H7 (cell line): ENCODE results near the gene HSPA6. TPM values are rescaled to one million over a fixed set of nuclear protein-coding genes. Genes with fewer than 3 reads are reported as not detected.
"Not testable (repeated sequence)": the region's sequence is repeated elsewhere in the genome, so short reads cannot be mapped to it uniquely, and the experiment has no call there.

Source experiments
- DNase-seq: peaks from one replicate; pipeline ENCODE4 v3.0.0; 2012
- H3K27me3 ChIP-seq: 2 replicates; pipeline ENCODE4 v1.6.0; 2011; ENCODE audit warnings: mild to moderate bottlenecking, low read length; ENCODE audit not compliant: control insufficient read depth, insufficient read depth
- H3K36me3 ChIP-seq: replicated peaks from 2 replicates; pipeline ENCODE4 v1.5.1; 2011; ENCODE audit warnings: low read length; ENCODE audit not compliant: control insufficient read depth, insufficient read depth
- H3K4me3 ChIP-seq: 2 replicates; pipeline ENCODE4 v1.5.1; 2011; ENCODE audit warnings: low read depth, mild to moderate bottlenecking, control low read depth, low read length, moderate library complexity; ENCODE audit not compliant: insufficient read depth
- total RNA-seq: library from RNA; depleted of rRNA; stranded (reverse); fragments of >200 nt; shearing (Covaris generic); gene quantifications from 2 replicates; pipeline ENCODE4 v1.2.3, GENCODE V29; 2014

The HSPA6 gene
- total RNA-seq, 1 experiment from 2014 or later, result not detected

- not testable (repeated sequence) for H3K36me3 ChIP-seq, H3K27me3 ChIP-seq, DNase-seq, H3K4me3 ChIP-seq
Measured at GRCh38 chr1:161513448-161513780, 10.9 kb upstream of the HSPA6 start.

- not testable (repeated sequence) for DNase-seq, H3K36me3 ChIP-seq, H3K27me3 ChIP-seq, H3K4me3 ChIP-seq
Measured at GRCh38 chr1:161513953-161514352, 10.4 kb upstream of the HSPA6 start.

- not testable (repeated sequence) for H3K36me3 ChIP-seq
- DNase-seq, result peak; percentile 38
- H3K27me3 ChIP-seq, result peaks cover 36% of the 10 kb centered on the region
- H3K4me3 ChIP-seq, result peak overlapping the region; percentile 77
Measured at GRCh38 chr1:161523041-161523816, 1.1 kb upstream of the HSPA6 start.

- H3K27me3 ChIP-seq, result peaks cover 44% of the 10 kb centered on the region
- DNase-seq, result peak; percentile 51
- H3K36me3 ChIP-seq, result not testable (repeated sequence)
- H3K4me3 ChIP-seq, result peak overlapping the region; percentile 48
Measured at GRCh38 chr1:161524742-161525291, 477 bp downstream of the HSPA6 start.

GRCh38 chr1:161525321-161525720, 981 bp downstream of the HSPA6 start:
- Histone ChIP-seq H3K4me3 (peak overlapping the region; percentile 48), H3K27me3 (peaks cover 44% of the 10 kb centered on the region)
- not testable (repeated sequence) for H3K36me3 ChIP-seq, DNase-seq

GRCh38 chr1:161525918-161526317, 1.6 kb downstream of the HSPA6 start:
- H3K4me3 ChIP-seq, DNase-seq, H3K36me3 ChIP-seq: not testable (repeated sequence)
- peaks cover 44% of the 10 kb centered on the region for H3K27me3 ChIP-seq

GRCh38 chr1:161528550-161528949, 4.2 kb downstream of the HSPA6 start:
- peaks cover 54% of the 10 kb centered on the region for H3K27me3 ChIP-seq
- H3K36me3 ChIP-seq, DNase-seq, H3K4me3 ChIP-seq: not testable (repeated sequence)

- Histone ChIP-seq H3K27me3 (peaks cover 50% of the 10 kb centered on the region), H3K4me3 (peak overlapping the region; percentile 75)
- not testable (repeated sequence) for H3K36me3 ChIP-seq
- DNase-seq, result peak; percentile 35
Measured at GRCh38 chr1:161529463-161530104, 5.2 kb downstream of the HSPA6 start.

- DNase-seq, result peak; percentile 51
Measured at GRCh38 chr1:161530158-161530557, 5.8 kb downstream of the HSPA6 start.

GRCh38 chr1:161530671-161531641, 6.6 kb downstream of the HSPA6 start:
- Histone ChIP-seq H3K4me3 (peak overlapping the region; percentile 75), H3K27me3 (peaks cover 37% of the 10 kb centered on the region)
- not testable (repeated sequence) for H3K36me3 ChIP-seq
- peak; percentile 83 for DNase-seq

More at GRCh38 chr1:161530158-161530557, 5.8 kb downstream of the HSPA6 start:
- Histone ChIP-seq H3K4me3 (peak overlapping the region; percentile 75), H3K27me3 (peaks cover 44% of the 10 kb centered on the region)
- not testable (repeated sequence) for H3K36me3 ChIP-seq

- H3K4me3 ChIP-seq, result peak overlapping the region; percentile 75
- peak; percentile 39 for DNase-seq
- no peaks in the 10 kb centered on the region for H3K36me3 ChIP-seq
- peaks cover 27% of the 10 kb centered on the region; the same call in 1 of the 2 replicates for H3K27me3 ChIP-seq
Measured at GRCh38 chr1:161531986-161532643, 7.8 kb downstream of the HSPA6 start.

GRCh38 chr1:161532644-161533567, 8.6 kb downstream of the HSPA6 start:
- Histone ChIP-seq H3K4me3 (peak overlapping the region; percentile 75), H3K27me3 (peaks cover 26% of the 10 kb centered on the region; the same call in 1 of the 2 replicates)
- peak; percentile 59 for DNase-seq
- H3K36me3 ChIP-seq, result not testable (repeated sequence)

GRCh38 chr1:161537068-161537669, 12.8 kb downstream of the HSPA6 start:
- not testable (repeated sequence) for H3K4me3 ChIP-seq, H3K36me3 ChIP-seq, DNase-seq
- peaks cover 16% of the 10 kb centered on the region for H3K27me3 ChIP-seq
